Testis (tissue), 3 donors: ENCODE measurements around the gene B3GALNT2. TPM values are rescaled to one million over a fixed set of nuclear protein-coding genes. Genes with fewer than 3 reads are reported as not detected.

ENCODE experiments used
- DNase-seq: peaks from one replicate; pipeline ENCODE4 v3.0.0-alpha.2; 2019
- H3K27ac ChIP-seq, 2 donors: fragments of 200-600 bp; sonication (generic); one replicate each; pipeline ENCODE4 v1.5.1; 2019
- H3K27me3 ChIP-seq: fragments of 200-600 bp; sonication (generic); one replicate; pipeline ENCODE4 v1.5.1; 2019
- H3K36me3 ChIP-seq: fragments of 200-600 bp; sonication (generic); one replicate; pipeline ENCODE4 v1.5.1; 2017; ENCODE audit warnings: low read depth; ENCODE audit errors: missing control alignments
- H3K4me1 ChIP-seq: fragments of 200-600 bp; sonication (generic); one replicate; pipeline ENCODE4 v1.5.1; 2019
- H3K4me3 ChIP-seq, 2 donors: fragments of 200-600 bp; sonication (generic); one replicate each; pipeline ENCODE4 v1.5.1; 2017 to 2019
- H3K9me3 ChIP-seq: fragments of 200-600 bp; sonication (generic); one replicate; pipeline ENCODE4 v1.5.1; 2017
- POLR2A ChIP-seq: fragments of 450-650 bp; IDR thresholded peaks from one replicate; pipeline ENCODE4 v1.6.1; 2017; ENCODE audit warnings: antibody characterized with exemption, mild to moderate bottlenecking, moderate library complexity
- WGBS, 2 donors: methylation state at CpG; one replicate each; pipeline ENCODE4 v1.1.5; 2018; 5-methylcytosine and 5-hydroxymethylcytosine counted together
- intact Hi-C: fragments of 100-400 bp; cut with DNase I; formaldehyde crosslinking; loops from one replicate; pipeline ENCODE4 v1.15.1; 2023; ENCODE audit warnings: low total_unique reads
- polyA plus RNA-seq: library from polyadenylated mRNA; stranded (reverse); fragments of 350-450 nt; fragmentation: Illumina TruSeq; extraction: RNeasy Lipid Tissue Mini Kit (QIAGEN cat#74804); gene quantifications from one replicate; pipeline ENCODE4 v1.2.3, GENCODE V29; 2014; ENCODE audit warnings: low read depth, low replicate concordance; ENCODE audit not compliant: insufficient read depth
- total RNA-seq, 2 donors: library from RNA; depleted of rRNA; stranded (reverse); fragments of >200 nt; gene quantifications; one replicate each; pipeline ENCODE4 v1.2.3, GENCODE V29; 2016
- TF ChIP-seq, protein P1 (sequence below), 3 experiments: fragments of 450-650 bp in 2 of 3; fragments of 200-600 bp in 1 of 3; sonication (generic) in 1 of 3; IDR thresholded peaks; one replicate each; pipeline ENCODE4 v1.5.1; 2016 to 2019; ENCODE audit warnings: antibody characterized with exemption in 3 of 3, mild to moderate bottlenecking in 2 of 3, moderate library complexity in 1 of 3

The B3GALNT2 gene
- total and polyA plus RNA-seq, 3 donors from 2014 or later: 18.3 to 62.5 (median 32.3) TPM

DNA sequence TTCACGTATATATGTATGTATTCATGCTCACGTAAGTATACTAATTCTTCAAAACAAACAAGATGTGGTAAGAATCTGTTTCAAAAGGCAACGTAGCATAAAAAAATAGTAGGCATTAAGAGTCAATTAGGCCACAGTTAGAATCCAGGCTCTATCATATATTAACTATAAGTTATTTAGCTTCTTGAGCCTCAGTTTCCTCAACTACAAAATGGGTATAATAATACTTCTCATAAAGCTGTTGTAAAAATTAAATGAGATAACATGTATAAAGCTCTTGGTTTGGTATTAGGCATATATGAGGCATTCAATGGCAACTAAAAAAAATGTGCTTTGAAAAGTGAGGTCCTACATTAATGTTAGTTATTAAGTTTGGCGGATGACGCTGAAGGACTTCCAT, 9.2 kb downstream of the B3GALNT2 start:
- TF ChIP-seq POLR2A: no peak
- TF ChIP-seq, protein P1, sequence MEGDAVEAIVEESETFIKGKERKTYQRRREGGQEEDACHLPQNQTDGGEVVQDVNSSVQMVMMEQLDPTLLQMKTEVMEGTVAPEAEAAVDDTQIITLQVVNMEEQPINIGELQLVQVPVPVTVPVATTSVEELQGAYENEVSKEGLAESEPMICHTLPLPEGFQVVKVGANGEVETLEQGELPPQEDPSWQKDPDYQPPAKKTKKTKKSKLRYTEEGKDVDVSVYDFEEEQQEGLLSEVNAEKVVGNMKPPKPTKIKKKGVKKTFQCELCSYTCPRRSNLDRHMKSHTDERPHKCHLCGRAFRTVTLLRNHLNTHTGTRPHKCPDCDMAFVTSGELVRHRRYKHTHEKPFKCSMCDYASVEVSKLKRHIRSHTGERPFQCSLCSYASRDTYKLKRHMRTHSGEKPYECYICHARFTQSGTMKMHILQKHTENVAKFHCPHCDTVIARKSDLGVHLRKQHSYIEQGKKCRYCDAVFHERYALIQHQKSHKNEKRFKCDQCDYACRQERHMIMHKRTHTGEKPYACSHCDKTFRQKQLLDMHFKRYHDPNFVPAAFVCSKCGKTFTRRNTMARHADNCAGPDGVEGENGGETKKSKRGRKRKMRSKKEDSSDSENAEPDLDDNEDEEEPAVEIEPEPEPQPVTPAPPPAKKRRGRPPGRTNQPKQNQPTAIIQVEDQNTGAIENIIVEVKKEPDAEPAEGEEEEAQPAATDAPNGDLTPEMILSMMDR (IDR thresholded peaks at IDR 0.05): no peak
- Histone ChIP-seq H3K27ac (no peak overlapping the region), H3K4me3 (no peak overlapping the region), H3K4me1 (no peaks in the 10 kb centered on the region), H3K27me3 (no peaks in the 10 kb centered on the region), H3K9me3 (no peaks in the 10 kb centered on the region), H3K36me3 (no peaks in the 10 kb centered on the region)
- WGBS, 2 donors: 97 to 99% methylated on average over 5 of the region's 5 CpGs
- intact Hi-C loops: no loop called here
- no peak for DNase-seq

DNA sequence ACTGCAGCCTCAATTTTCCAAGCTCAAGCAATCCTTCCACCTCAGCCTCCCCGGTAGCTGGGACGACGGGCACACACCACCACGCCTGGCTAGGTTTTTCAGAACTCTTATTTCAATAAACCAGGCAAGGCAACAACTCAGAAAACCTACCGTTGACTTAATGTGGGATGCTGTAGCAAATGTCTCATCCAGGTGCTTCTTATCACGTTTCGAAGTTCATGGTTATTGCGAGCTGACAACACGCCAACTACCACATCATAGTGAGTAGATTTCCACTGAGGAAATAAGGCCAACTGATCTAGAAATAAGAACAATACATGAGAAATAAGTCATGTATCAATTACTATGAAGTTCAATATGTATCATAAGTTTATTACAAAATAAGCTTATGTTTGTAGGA, 9.7 kb downstream of the B3GALNT2 start:
- Histone ChIP-seq H3K36me3 (no peaks in the 10 kb centered on the region), H3K4me3 (no peak overlapping the region), H3K9me3 (no peaks in the 10 kb centered on the region), H3K4me1 (no peaks in the 10 kb centered on the region), H3K27ac (no peak overlapping the region), H3K27me3 (no peaks in the 10 kb centered on the region)
- TF ChIP-seq, protein P1 (IDR thresholded peaks at IDR 0.05): no peak
- TF ChIP-seq POLR2A: no peak
- intact Hi-C loops: no loop called here
- DNase-seq: no peak
- 93 to 96% methylated on average over 9 of the region's 9 CpGs for WGBS, 2 donors

DNA sequence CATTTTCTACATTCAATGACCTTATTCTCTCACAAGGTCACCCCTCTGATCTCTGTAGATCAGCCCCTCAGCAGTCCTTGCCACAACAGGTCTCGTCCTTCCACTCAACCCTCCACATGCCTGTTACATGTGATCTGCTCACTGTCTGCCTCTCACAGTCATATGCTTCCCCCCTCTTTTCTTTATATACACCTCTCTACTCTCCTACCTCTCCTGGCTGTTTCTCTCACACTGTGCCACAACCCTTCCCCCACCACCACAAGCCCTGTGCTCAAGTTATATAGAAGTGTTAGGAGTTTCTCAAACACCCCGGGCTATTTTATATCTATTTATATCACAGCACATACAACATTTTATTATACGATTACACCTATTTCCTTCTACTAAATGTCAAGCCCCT, 12.6 kb downstream of the B3GALNT2 start:
- Histone ChIP-seq H3K27ac (no peak overlapping the region), H3K36me3 (no peaks in the 10 kb centered on the region), H3K4me1 (no peaks in the 10 kb centered on the region), H3K9me3 (no peaks in the 10 kb centered on the region), H3K27me3 (no peaks in the 10 kb centered on the region), H3K4me3 (no peak overlapping the region)
- intact Hi-C loops: no loop called here
- WGBS, 2 donors: 86 to 91% methylated on average over 3 of the region's 3 CpGs
- DNase-seq: no peak
- no peak for TF ChIP-seq POLR2A
- TF ChIP-seq, protein P1 (IDR thresholded peaks at IDR 0.05): no peak

DNA sequence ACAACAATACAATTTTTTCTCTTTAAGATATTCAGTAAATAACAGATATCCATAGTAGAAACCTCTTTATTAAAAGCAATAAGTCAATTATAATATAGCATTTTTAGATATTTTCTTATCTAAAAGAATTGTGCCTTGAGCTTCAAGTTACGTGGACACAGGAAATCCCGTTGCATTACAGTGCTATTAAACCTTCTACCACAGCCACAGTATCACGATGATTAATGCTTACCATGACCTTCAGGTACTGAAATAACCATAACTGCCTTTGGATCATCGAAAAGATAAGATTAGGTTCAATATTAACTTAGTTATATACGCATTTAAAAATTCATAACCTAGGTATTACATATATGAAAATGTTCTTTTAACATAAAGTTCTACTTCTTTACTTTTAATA, 17.9 kb downstream of the B3GALNT2 start:
- WGBS, 2 donors: 62 to 74% methylated on average over 5 of the region's 5 CpGs
- TF ChIP-seq, protein P1 (IDR thresholded peaks at IDR 0.05): no peak
- no peak for TF ChIP-seq POLR2A

DNA sequence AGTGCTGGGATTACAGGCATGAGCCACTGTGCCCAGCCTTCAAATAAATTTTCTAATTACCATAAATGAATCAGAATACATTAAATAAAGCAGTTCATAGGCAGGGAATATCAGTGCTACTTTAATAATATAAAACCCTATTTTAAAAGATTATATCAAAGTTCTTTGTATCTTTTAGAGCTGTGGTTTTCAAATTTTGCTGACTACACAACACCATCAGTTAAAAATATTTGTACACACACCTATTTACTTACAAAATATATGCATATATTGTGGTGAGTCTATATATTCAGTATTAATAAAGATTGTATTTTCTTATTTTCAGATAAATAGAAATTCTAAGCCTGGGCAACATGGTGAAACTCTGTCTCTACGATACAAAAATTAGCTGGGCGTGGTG, 18.7 kb downstream of the B3GALNT2 start:
- no peak for DNase-seq
- WGBS, 2 donors: 96 to 97% methylated on average over 2 of the region's 2 CpGs
- Histone ChIP-seq H3K4me3 (no peak overlapping the region), H3K9me3 (no peaks in the 10 kb centered on the region), H3K27me3 (no peaks in the 10 kb centered on the region), H3K36me3 (no peaks in the 10 kb centered on the region), H3K27ac (no peak overlapping the region), H3K4me1 (no peaks in the 10 kb centered on the region)
- TF ChIP-seq, protein P1 (IDR thresholded peaks at IDR 0.05): no peak
- TF ChIP-seq POLR2A: no peak
- intact Hi-C loops: no loop called here

More for the DNA sequence above, 17.9 kb downstream of the B3GALNT2 start:
- H3K27ac ChIP-seq: no peak overlapping the region
- H3K9me3 ChIP-seq: no peaks in the 10 kb centered on the region
- H3K4me3 ChIP-seq: no peak overlapping the region
- DNase-seq: no peak
- no peaks in the 10 kb centered on the region for H3K4me1 ChIP-seq
- H3K36me3 ChIP-seq: no peaks in the 10 kb centered on the region
- intact Hi-C loops: no loop called here
- no peaks in the 10 kb centered on the region for H3K27me3 ChIP-seq
